HepG2 (cell line): ENCODE data around the gene COX7A2L. TPM values are rescaled to one million over a fixed set of nuclear protein-coding genes. Genes with fewer than 3 reads are reported as not detected.

Source experiments
- AKAP8 ChIP-seq: sonication (generic); formaldehyde crosslinking; IDR thresholded peaks from 2 replicates; pipeline ENCODE4 v1.5.1; 2020; ENCODE audit warnings: mild to moderate bottlenecking, missing genetic modification reagents
- HOXD1 ChIP-seq: sonication (generic); formaldehyde crosslinking; IDR thresholded peaks from 2 replicates; pipeline ENCODE4 v1.5.0; 2020; ENCODE audit warnings: missing genetic modification reagents
- KDM4B ChIP-seq: sonication (generic); formaldehyde crosslinking; IDR thresholded peaks from 2 replicates; pipeline ENCODE4 v1.4.0; 2020; ENCODE audit warnings: missing genetic modification reagents
- MBD4 ChIP-seq: IDR thresholded peaks from 2 replicates; pipeline ENCODE4 v1.6.1; 2012; ENCODE audit warnings: low read length, inconsistent platforms, borderline replicate concordance
- PAF1 ChIP-seq: IDR thresholded peaks from 2 replicates; pipeline ENCODE4 v1.6.1; 2016; ENCODE audit warnings: missing genetic modification reagents, missing compliant biosample characterization
- POLR2AphosphoS5 ChIP-seq: IDR thresholded peaks from 2 replicates; pipeline ENCODE4 v1.6.1; 2012; ENCODE audit warnings: low read depth, low read length
- POLR2G ChIP-seq: fragments of 200-400 bp; formaldehyde crosslinking; IDR thresholded peaks from 2 replicates; pipeline ENCODE4 v1.6.1; 2018; ENCODE audit warnings: mild to moderate bottlenecking, low read depth, low read length, moderate library complexity
- SAFB2 ChIP-seq: sonication (generic); formaldehyde crosslinking; IDR thresholded peaks from 2 replicates; pipeline ENCODE4 v1.5.1; 2020; ENCODE audit warnings: missing genetic modification reagents, low read depth, mild to moderate bottlenecking, borderline replicate concordance
- SPEN ChIP-seq: sonication (generic); formaldehyde crosslinking; IDR thresholded peaks from 2 replicates; pipeline ENCODE4 v1.5.1; 2020; ENCODE audit warnings: low read depth, mild to moderate bottlenecking, missing genetic modification reagents
- ZBTB38 ChIP-seq: sonication (generic); formaldehyde crosslinking; IDR thresholded peaks from 2 replicates; pipeline ENCODE4 v1.5.1; 2020; ENCODE audit warnings: mild to moderate bottlenecking, missing genetic modification reagents
- ZFP37 ChIP-seq: sonication (generic); formaldehyde crosslinking; IDR thresholded peaks from 2 replicates; pipeline ENCODE4 v1.4.0; 2020; ENCODE audit warnings: missing genetic modification reagents, borderline replicate concordance
- ZMYM4 ChIP-seq: sonication (generic); formaldehyde crosslinking; IDR thresholded peaks from 2 replicates; pipeline ENCODE4 v1.8.1; 2023; ENCODE audit warnings: mild to moderate bottlenecking, missing genetic modification reagents
- ZNF713 ChIP-seq: sonication (generic); formaldehyde crosslinking; IDR thresholded peaks from 2 replicates; pipeline ENCODE4 v1.4.0; 2020; ENCODE audit warnings: mild to moderate bottlenecking, missing genetic modification reagents
- ZNF768 ChIP-seq: sonication (generic); formaldehyde crosslinking; IDR thresholded peaks from 2 replicates; pipeline ENCODE4 v1.4.0; 2020; ENCODE audit warnings: missing genetic modification reagents
- ZNF792 ChIP-seq: IDR thresholded peaks from 2 replicates; pipeline ENCODE4 v1.6.1; 2016
- polyA plus RNA-seq, 8 experiments: library from polyadenylated mRNA; depleted of rRNA in 3 of 8; stranded (reverse) in 7 of 8; unstranded in 1 of 8; fragments of >200 nt; fragmentation: Illumina TruSeq in 4 of 8; extraction: Trizol in 4 of 8; gene quantifications; 2 replicates each; pipeline versions ENCODE4 v1.2.1 to v1.2.3, GENCODE V29; 2011 to 2016; ENCODE audit warnings: low read depth in 4 of 8, missing spikeins in 1 of 8, mixed read lengths in 1 of 8; ENCODE audit not compliant: insufficient read depth in 1 of 8
- total RNA-seq, 5 experiments: library from RNA; depleted of rRNA; stranded (reverse); fragments of >200 nt; fragmentation: Illumina TruSeq; extraction: Trizol; gene quantifications; 2 replicates each; pipeline ENCODE4 v1.2.3, GENCODE V29; 2016; ENCODE audit warnings: low read depth in 1 of 5
- TF ChIP-seq, protein P1 (sequence below): sonication (generic); formaldehyde crosslinking; IDR thresholded peaks from 2 replicates; pipeline ENCODE4 v1.5.1; 2020; ENCODE audit warnings: missing genetic modification reagents, mild to moderate bottlenecking, borderline replicate concordance
- TF ChIP-seq, protein P2 (sequence below): sonication (generic); formaldehyde crosslinking; IDR thresholded peaks from 2 replicates; pipeline ENCODE4 v1.4.0; 2020; ENCODE audit warnings: missing genetic modification reagents

The COX7A2L gene
- total and polyA plus RNA-seq, 2 of the 13 experiments (the other 11 are each of a cell fraction or from before 2014, with no cell fraction given), result 155 to 201 TPM

DNA sequence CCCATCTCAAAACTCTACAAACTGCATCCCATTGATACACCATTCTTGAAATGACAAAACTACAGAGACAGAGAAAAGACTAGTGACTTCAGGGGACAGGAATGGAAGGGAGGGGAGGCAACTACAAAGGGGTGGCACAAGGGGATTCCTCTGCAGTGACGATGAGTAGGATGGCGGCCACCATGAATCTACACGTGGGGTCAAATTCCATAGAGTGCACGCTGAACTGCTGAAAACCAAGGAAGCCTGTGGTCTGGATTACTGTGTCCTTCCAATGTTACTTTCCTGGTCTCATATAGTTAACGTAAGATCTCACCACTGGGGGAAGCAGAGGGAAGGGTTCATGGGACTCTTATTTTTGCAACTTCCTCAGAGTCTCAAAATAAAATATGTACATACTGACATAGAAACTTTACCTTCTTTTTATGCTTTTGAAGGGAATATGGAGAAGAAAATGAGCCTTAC, 23.6 kb downstream of the COX7A2L start (continued):
- TF ChIP-seq SPEN (CRISPR knock-in tag) (peak; percentile 59; the same call in 1 of the 2 replicates), ZBTB38 (CRISPR knock-in tag) (peak; percentile 55; the same call in 1 of the 2 replicates), ZNF792 (CRISPR knock-in tag) (no peak), PAF1 (CRISPR knock-in tag) (peak; percentile 70; the same call in 1 of the 2 replicates), POLR2G (peak; percentile 19), KDM4B (no peak), ZNF768 (no peak), AKAP8 (CRISPR knock-in tag) (0 out of 2 replicates have a peak, but pooled peaks have one; percentile 19), SAFB2 (peak; percentile 85; the same call in 1 of the 2 replicates), MBD4 (peak; percentile 9; the same call in 1 of the 2 replicates), HOXD1 (CRISPR knock-in tag) (no peak), POLR2AphosphoS5 (peak; percentile 60), ZFP37 (CRISPR knock-in tag) (0 out of 2 replicates have a peak, but pooled peaks have one; percentile 27), ZMYM4 (CRISPR knock-in tag) (peak; percentile 6; the same call in 1 of the 2 replicates), ZNF713 (CRISPR knock-in tag) (0 out of 2 replicates have a peak, but pooled peaks have one; percentile 30)
- TF ChIP-seq, protein P1, sequence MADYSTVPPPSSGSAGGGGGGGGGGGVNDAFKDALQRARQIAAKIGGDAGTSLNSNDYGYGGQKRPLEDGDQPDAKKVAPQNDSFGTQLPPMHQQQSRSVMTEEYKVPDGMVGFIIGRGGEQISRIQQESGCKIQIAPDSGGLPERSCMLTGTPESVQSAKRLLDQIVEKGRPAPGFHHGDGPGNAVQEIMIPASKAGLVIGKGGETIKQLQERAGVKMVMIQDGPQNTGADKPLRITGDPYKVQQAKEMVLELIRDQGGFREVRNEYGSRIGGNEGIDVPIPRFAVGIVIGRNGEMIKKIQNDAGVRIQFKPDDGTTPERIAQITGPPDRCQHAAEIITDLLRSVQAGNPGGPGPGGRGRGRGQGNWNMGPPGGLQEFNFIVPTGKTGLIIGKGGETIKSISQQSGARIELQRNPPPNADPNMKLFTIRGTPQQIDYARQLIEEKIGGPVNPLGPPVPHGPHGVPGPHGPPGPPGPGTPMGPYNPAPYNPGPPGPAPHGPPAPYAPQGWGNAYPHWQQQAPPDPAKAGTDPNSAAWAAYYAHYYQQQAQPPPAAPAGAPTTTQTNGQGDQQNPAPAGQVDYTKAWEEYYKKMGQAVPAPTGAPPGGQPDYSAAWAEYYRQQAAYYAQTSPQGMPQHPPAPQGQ (CRISPR knock-in tag), result 0 out of 2 replicates have a peak, but pooled peaks have one; percentile 46
- TF ChIP-seq, protein P2, sequence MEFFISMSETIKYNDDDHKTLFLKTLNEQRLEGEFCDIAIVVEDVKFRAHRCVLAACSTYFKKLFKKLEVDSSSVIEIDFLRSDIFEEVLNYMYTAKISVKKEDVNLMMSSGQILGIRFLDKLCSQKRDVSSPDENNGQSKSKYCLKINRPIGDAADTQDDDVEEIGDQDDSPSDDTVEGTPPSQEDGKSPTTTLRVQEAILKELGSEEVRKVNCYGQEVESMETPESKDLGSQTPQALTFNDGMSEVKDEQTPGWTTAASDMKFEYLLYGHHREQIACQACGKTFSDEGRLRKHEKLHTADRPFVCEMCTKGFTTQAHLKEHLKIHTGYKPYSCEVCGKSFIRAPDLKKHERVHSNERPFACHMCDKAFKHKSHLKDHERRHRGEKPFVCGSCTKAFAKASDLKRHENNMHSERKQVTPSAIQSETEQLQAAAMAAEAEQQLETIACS (CRISPR knock-in tag), result no peak
